GM10847 (cell line): ENCODE results near the gene RTBDN.

Experiments
- POLR2A ChIP-seq: IDR thresholded peaks from 2 replicates; pipeline ENCODE4 v1.6.1; 2011; ENCODE audit not compliant: insufficient read length; ENCODE audit errors: extremely low read depth

Gene RTBDN

GRCh38 chr19:12802267-12803106 is 31.9 kb downstream of the RTBDN start:
- TF ChIP-seq POLR2A = no peak

- peak; percentile 93 for TF ChIP-seq POLR2A
These were observed 32.7 kb downstream of the RTBDN start, which contains the start of the genes PRDX2 and THSD8 for GRCh38 chr19:12801466-12802266. PRDX2 (minus strand) TSS chr19:12801800; CDS start chr19:12801261, 539 bp downstream. THSD8 (plus strand) TSS chr19:12802069; CDS start chr19:12802072, 3 bp downstream.

- no peak for TF ChIP-seq POLR2A
These were observed 33.4 kb downstream of the RTBDN start for GRCh38 chr19:12800923-12801465.

- no peak for TF ChIP-seq POLR2A
These were observed 34.0 kb downstream of the RTBDN start for GRCh38 chr19:12800466-12800770.

GRCh38 chr19:12799742-12800465 is 34.5 kb downstream of the RTBDN start:
- no peak for TF ChIP-seq POLR2A

- TF ChIP-seq POLR2A = no peak
These were observed 37.2 kb downstream of the RTBDN start for GRCh38 chr19:12797141-12797587.

- TF ChIP-seq POLR2A = no peak
These were observed 38.0 kb downstream of the RTBDN start for GRCh38 chr19:12796146-12797071.

GRCh38 chr19:12794971-12795381 is 39.4 kb downstream of the RTBDN start:
- no peak for TF ChIP-seq POLR2A

GRCh38 chr19:12794196-12794941 is 40.0 kb downstream of the RTBDN start:
- TF ChIP-seq POLR2A = no peak

- TF ChIP-seq POLR2A = peak; percentile 68
These were observed 40.8 kb downstream of the RTBDN start for GRCh38 chr19:12793290-12794195.

GRCh38 chr19:12792853-12793289 is 41.5 kb downstream of the RTBDN start:
- no peak for TF ChIP-seq POLR2A

- peak; percentile 64 for TF ChIP-seq POLR2A
These were observed 42.1 kb downstream of the RTBDN start for GRCh38 chr19:12792051-12792852.
